ENCODE measurements around the gene GRIK4. TPM values are rescaled to one million over a fixed set of nuclear protein-coding genes. Genes with fewer than 3 reads are reported as not detected.
A peak's percentile ranks its signal among the peaks of the same experiment; 100 is the strongest.

Gene GRIK4
- total and polyA plus RNA-seq, 4 donors = 0.41 to 4.9 (median 1.7) TPM

GRCh38 chr11:120995184-120995583, 483.6 kb downstream of the GRIK4 start:
- H3K4me1 ChIP-seq (ENCODE audit: control insufficient read depth in 5 of 5, insufficient read depth in 5 of 5, low read length in 5 of 5) = peaks cover 0 to 10% (median 0%) of the 10 kb centered on the region in 5 donors
- no peak for DNase-seq
- no peaks in the 10 kb centered on the region for H3K9me3 ChIP-seq (ENCODE audit: control insufficient read depth in 4 of 4, insufficient read depth in 3 of 4, low read length in 3 of 4)
- H3K27me3 ChIP-seq (ENCODE audit: control insufficient read depth in 3 of 3, insufficient read depth in 3 of 3, low read length in 2 of 3) = peaks cover 0 to 4% (median 0%) of the 10 kb centered on the region in 3 donors
- no peak overlapping the region for H3K4me3 ChIP-seq
- no peak for TF ChIP-seq CTCF (IDR thresholded peaks at IDR 0.05; ENCODE audit: control extremely low read depth, extremely low read depth)
- H3K9ac ChIP-seq (ENCODE audit: insufficient read depth in 1 of 2, low read length in 2 of 2) = no peak overlapping the region
- no peaks in the 10 kb centered on the region for H3K36me3 ChIP-seq (ENCODE audit: control insufficient read depth in 4 of 4, insufficient read depth in 4 of 4, low read length in 4 of 4)
- ATAC-seq (ENCODE audit: insufficient read depth, low FRiP score) = no peak
- no peak overlapping the region for H3K27ac ChIP-seq (ENCODE audit: low read depth in 1 of 2, low read length in 1 of 2)
- WGBS, 2 donors = 90 to 92% methylated on average over 2 of the region's 2 CpGs

GRCh38 chr11:120996973-120997372, 485.4 kb downstream of the GRIK4 start:
- Histone ChIP-seq H3K27me3 (ENCODE audit: control insufficient read depth in 3 of 3, insufficient read depth in 3 of 3, low read length in 2 of 3) (peaks cover 0 to under 1% (median 0%) of the 10 kb centered on the region in 3 donors), H3K9ac (ENCODE audit: insufficient read depth in 1 of 2, low read length in 2 of 2) (no peak overlapping the region), H3K36me3 (ENCODE audit: control insufficient read depth in 4 of 4, insufficient read depth in 4 of 4, low read length in 4 of 4) (no peaks in the 10 kb centered on the region), H3K4me3 (no peak overlapping the region), H3K27ac (ENCODE audit: low read depth in 1 of 2, low read length in 1 of 2) (no peak overlapping the region), H3K9me3 (ENCODE audit: control insufficient read depth in 4 of 4, insufficient read depth in 3 of 4, low read length in 3 of 4) (no peaks in the 10 kb centered on the region), H3K4me1 (ENCODE audit: control insufficient read depth in 5 of 5, insufficient read depth in 5 of 5, low read length in 5 of 5) (no peaks in the 10 kb centered on the region)
- TF ChIP-seq CTCF (IDR thresholded peaks at IDR 0.05; ENCODE audit: control extremely low read depth, extremely low read depth) = no peak
- no peak for ATAC-seq (ENCODE audit: insufficient read depth, low FRiP score)
- 92 to 97% methylated on average over 5 of the region's 5 CpGs for WGBS, 2 donors
- DNase-seq = no peak

GRCh38 chr11:120998581-120998980, 487.0 kb downstream of the GRIK4 start:
- WGBS, 2 donors = 100% methylated on average over 1 of the region's 1 CpG
- no peak for TF ChIP-seq CTCF (IDR thresholded peaks at IDR 0.05; ENCODE audit: control extremely low read depth, extremely low read depth)

GRCh38 chr11:121004206-121004840, 492.8 kb downstream of the GRIK4 start:
- ATAC-seq (ENCODE audit: insufficient read depth, low FRiP score) = no peak
- no peak for TF ChIP-seq CTCF (IDR thresholded peaks at IDR 0.05; ENCODE audit: control extremely low read depth, extremely low read depth)

More at GRCh38 chr11:120998581-120998980, 487.0 kb downstream of the GRIK4 start:
- Histone ChIP-seq H3K4me3 (no peak overlapping the region), H3K27me3 (ENCODE audit: control insufficient read depth in 3 of 3, insufficient read depth in 3 of 3, low read length in 2 of 3) (no peaks in the 10 kb centered on the region), H3K9me3 (ENCODE audit: control insufficient read depth in 4 of 4, insufficient read depth in 3 of 4, low read length in 3 of 4) (no peaks in the 10 kb centered on the region), H3K27ac (ENCODE audit: low read depth in 1 of 2, low read length in 1 of 2) (no peak overlapping the region), H3K36me3 (ENCODE audit: control insufficient read depth in 4 of 4, insufficient read depth in 4 of 4, low read length in 4 of 4) (no peaks in the 10 kb centered on the region), H3K9ac (ENCODE audit: insufficient read depth in 1 of 2, low read length in 2 of 2) (no peak overlapping the region), H3K4me1 (ENCODE audit: control insufficient read depth in 5 of 5, insufficient read depth in 5 of 5, low read length in 5 of 5) (peaks cover 0 to 8% (median 4%) of the 10 kb centered on the region in 5 donors)
- ATAC-seq (ENCODE audit: insufficient read depth, low FRiP score) = no peak
- no peak for DNase-seq

More at GRCh38 chr11:121004206-121004840, 492.8 kb downstream of the GRIK4 start:
- Histone ChIP-seq H3K36me3 (ENCODE audit: control insufficient read depth in 4 of 4, insufficient read depth in 4 of 4, low read length in 4 of 4) (no peaks in the 10 kb centered on the region), H3K9ac (ENCODE audit: insufficient read depth in 1 of 2, low read length in 2 of 2) (no peak overlapping the region), H3K4me1 (ENCODE audit: control insufficient read depth in 5 of 5, insufficient read depth in 5 of 5, low read length in 5 of 5) (peaks cover 0 to 31% (median 10%) of the 10 kb centered on the region in 5 donors), H3K4me3 (no peak overlapping the region), H3K27ac (ENCODE audit: low read depth in 1 of 2, low read length in 1 of 2) (no peak overlapping the region), H3K9me3 (ENCODE audit: control insufficient read depth in 4 of 4, insufficient read depth in 3 of 4, low read length in 3 of 4) (no peaks in the 10 kb centered on the region), H3K27me3 (ENCODE audit: control insufficient read depth in 3 of 3, insufficient read depth in 3 of 3, low read length in 2 of 3) (no peaks in the 10 kb centered on the region)
- peak in 2 of 3 donors; percentile 53 to 56 for DNase-seq
- WGBS, 2 donors = 54 to 71% methylated on average over 4 of the region's 4 CpGs

All from lung (tissue), 12 donors.